ENCODE measurements around the gene CDH12. TPM values are rescaled to one million over a fixed set of nuclear protein-coding genes. Genes with fewer than 3 reads are reported as not detected.
"Not testable (repeated sequence)": the region's sequence is repeated elsewhere in the genome, so short reads cannot be mapped to it uniquely, and the experiment has no call there.

The CDH12 gene
- total RNA-seq, 4 donors from 2014 or later: not detected

DNA sequence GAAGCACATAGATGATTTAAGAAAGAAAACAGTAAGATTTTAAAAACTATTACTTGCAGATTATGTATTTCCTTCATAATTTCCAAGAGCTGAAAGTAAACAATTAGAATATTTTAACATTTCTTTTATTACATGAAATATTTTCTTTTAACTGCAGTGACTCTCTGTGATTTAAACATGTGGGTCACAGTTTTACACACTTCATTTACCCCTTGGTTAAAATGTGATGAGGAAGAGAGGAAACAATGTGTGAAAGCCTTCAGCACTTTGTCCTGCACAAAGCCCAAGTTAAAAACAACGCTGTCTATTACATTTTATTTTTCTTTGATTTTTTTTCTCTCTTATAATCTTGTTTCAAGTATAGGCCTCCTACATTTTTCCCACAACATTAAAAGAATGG, 801.3 kb downstream of the CDH12 start:
- no peak for DNase-seq (ENCODE audit: low spot score)
- ATAC-seq (ENCODE audit: low FRiP score): no peak
- TF ChIP-seq, protein P1, sequence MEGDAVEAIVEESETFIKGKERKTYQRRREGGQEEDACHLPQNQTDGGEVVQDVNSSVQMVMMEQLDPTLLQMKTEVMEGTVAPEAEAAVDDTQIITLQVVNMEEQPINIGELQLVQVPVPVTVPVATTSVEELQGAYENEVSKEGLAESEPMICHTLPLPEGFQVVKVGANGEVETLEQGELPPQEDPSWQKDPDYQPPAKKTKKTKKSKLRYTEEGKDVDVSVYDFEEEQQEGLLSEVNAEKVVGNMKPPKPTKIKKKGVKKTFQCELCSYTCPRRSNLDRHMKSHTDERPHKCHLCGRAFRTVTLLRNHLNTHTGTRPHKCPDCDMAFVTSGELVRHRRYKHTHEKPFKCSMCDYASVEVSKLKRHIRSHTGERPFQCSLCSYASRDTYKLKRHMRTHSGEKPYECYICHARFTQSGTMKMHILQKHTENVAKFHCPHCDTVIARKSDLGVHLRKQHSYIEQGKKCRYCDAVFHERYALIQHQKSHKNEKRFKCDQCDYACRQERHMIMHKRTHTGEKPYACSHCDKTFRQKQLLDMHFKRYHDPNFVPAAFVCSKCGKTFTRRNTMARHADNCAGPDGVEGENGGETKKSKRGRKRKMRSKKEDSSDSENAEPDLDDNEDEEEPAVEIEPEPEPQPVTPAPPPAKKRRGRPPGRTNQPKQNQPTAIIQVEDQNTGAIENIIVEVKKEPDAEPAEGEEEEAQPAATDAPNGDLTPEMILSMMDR (IDR thresholded peaks at IDR 0.05): no peak

GRCh38 chr5:22050931-22051330, 802.2 kb downstream of the CDH12 start:
- ATAC-seq (ENCODE audit: low FRiP score) (no peak), DNase-seq (ENCODE audit: low spot score) (no peak)
- TF ChIP-seq, protein P1 (IDR thresholded peaks at IDR 0.05): no peak

GRCh38 chr5:22044229-22044628, 808.9 kb downstream of the CDH12 start:
- TF ChIP-seq, protein P1 (IDR thresholded peaks at IDR 0.05): no peak
- ATAC-seq (ENCODE audit: low FRiP score) (no peak), DNase-seq (ENCODE audit: low spot score) (no peak)

- DNase-seq (ENCODE audit: low spot score): no peak
- TF ChIP-seq, protein P1 (IDR thresholded peaks at IDR 0.05): no peak
- no peak for ATAC-seq (ENCODE audit: low FRiP score)
Measured at GRCh38 chr5:22036061-22036460, 817.1 kb downstream of the CDH12 start.

DNA sequence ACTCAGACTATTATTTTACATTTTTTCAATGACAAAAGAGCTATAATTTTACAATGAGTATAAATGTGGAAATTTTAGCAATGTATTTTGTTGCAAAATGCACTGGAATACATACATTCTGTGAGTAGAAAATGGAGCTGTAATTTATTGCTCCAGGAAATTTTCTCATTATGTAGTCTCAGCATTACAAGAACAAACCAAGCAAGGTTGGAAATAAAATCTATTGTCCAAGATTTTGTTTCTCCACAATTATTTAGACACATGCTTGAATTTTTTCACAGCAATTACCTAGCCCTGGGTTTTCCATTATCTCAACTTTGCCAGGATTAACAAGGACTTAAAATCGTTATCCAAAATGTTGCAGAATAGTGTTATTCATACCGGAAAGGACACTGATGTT, 820.1 kb downstream of the CDH12 start:
- ATAC-seq (ENCODE audit: low FRiP score): no peak
- TF ChIP-seq, protein P1 (IDR thresholded peaks at IDR 0.05): no peak
- DNase-seq (ENCODE audit: low spot score): no peak

- ATAC-seq (ENCODE audit: low FRiP score): no peak
- TF ChIP-seq, protein P1 (IDR thresholded peaks at IDR 0.05): no peak
Measured at GRCh38 chr5:22023784-22024183, 829.4 kb downstream of the CDH12 start.

GRCh38 chr5:22012893-22013292, 840.3 kb downstream of the CDH12 start:
- not testable (repeated sequence) for DNase-seq (ENCODE audit: low spot score); ATAC-seq (ENCODE audit: low FRiP score)

More at GRCh38 chr5:22023784-22024183, 829.4 kb downstream of the CDH12 start:
- DNase-seq (ENCODE audit: low spot score): no peak

DNA sequence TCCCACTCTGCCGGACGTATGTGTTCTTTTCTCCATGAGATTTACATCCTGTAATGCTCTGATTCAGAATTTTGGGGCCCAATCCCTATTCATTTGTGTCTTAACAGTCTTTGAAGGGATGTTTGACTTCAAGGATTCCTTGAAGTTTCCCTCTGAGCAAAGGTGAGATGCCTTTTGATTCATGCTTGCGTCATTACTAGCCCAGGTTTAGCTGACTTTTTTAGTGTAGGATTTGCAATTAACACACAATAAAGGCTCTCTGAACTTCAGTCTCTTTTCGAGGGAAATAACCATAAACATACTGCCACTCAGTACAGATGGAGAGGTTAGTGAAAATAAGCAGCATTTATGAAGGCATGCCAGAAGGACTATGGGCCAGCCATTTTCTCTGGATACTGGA, 842.3 kb downstream of the CDH12 start:
- DNase-seq (ENCODE audit: low spot score); ATAC-seq (ENCODE audit: low FRiP score): not testable (repeated sequence)

DNA sequence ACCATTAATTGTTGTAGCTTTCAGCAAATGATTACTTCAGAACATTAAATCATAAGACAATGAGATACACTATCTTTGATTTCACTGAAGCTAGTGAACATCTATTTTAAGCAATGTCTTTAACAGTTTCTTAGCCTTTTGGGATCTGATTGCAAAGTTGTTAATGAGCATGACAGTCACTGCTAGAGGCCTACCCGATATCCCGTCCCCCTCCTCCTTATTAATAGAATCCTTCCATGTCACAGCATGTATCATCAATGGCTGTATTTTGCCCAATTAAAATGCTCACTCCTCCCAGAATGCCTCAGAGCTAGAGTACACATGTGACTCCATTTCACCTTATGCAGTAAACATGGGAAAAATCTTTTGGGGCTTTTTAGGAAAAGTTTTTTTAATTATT, 852.0 kb downstream of the CDH12 start:
- ATAC-seq (ENCODE audit: low FRiP score); DNase-seq (ENCODE audit: low spot score): not testable (repeated sequence)

DNA sequence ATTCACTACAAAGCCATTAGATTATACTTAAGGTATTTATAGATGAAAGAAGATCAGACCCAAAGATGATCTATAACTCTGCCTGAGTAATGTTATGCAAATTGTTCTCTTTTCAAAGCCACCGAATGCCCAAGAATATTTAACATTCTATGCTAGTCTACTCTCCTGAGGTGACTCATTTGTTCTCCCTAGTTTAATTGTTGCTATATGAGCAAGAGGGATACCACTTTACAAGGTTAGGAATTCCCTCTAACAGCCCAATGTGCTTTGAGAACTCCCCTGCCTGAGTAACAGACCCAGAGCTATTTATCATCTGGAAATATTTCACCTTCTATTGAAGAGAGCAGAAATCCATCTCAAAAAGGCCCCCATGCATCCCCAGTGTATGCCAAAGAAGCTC, 867.3 kb downstream of the CDH12 start:
- ATAC-seq (ENCODE audit: low FRiP score); DNase-seq (ENCODE audit: low spot score): not testable (repeated sequence)

- not testable (repeated sequence) for ATAC-seq (ENCODE audit: low FRiP score)
Measured at GRCh38 chr5:21951571-21951970, 901.6 kb downstream of the CDH12 start.

More at GRCh38 chr5:21951571-21951970, 901.6 kb downstream of the CDH12 start:
- DNase-seq (ENCODE audit: low spot score): not testable (repeated sequence)
